ENCODE data around the gene MT1F.

Gene MT1F

DNA sequence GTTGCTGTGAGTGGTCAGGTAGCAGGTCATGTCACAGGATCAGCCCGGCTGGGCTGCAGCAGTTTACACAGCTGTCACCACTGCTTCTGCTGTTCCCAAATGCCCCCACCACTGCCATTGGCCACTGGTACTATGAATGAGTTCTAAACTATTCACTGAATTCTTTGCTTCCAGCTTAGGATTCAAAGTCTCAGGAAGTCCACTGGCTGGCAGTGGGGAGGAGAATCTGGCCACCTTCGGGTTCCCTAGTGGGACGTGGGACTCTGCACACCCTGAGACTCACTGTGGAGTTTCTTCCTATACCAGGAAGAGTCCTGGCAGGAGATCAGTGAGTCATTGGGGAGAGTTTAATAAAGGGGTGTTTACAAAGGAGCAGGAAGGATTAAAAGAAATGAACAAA lies 31.4 kb downstream of the MT1F start:
- DNase-seq: no peak

DNA sequence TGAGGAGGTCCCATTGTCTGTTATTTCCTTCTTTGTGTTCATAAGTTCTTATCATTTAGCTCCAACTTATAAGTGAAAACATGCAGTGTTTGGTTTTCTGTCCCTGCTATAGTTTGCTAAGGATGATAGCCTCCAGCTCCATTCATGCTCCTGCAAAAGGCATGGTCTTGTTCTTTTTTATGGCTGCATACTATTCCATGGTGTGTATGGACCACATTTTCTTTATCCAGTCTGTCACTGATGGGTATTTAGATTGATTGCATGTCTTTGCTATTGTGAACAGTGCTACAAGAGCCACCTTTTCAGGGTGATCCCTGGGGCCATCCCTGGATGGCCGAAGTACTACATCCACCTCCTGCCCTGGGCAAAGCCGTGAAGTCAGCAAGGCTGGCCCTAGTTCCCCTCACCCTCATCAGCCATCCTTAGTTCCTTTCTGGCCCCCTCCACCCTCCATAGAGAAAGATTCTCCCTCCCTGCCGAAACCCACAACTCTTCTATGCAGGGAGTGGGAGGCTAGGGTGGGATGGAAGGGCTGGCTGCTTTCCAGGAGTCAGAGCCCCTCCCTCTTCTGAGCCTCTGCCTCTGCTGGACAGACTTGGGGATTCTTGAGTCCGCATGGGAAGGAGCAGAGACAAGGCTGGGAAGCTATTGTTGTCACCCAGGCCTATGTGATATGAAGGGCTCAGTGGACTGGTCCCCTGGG lies 32.8 kb downstream of the MT1F start:
- no peak for DNase-seq

GRCh38 chr16:56691885-56692284 lies 34.1 kb downstream of the MT1F start:
- DNase-seq: no peak

GRCh38 chr16:56695246-56695645 lies 37.5 kb downstream of the MT1F start:
- no peak for DNase-seq

- DNase-seq: no peak
Observed at GRCh38 chr16:56697456-56698155, 39.8 kb downstream of the MT1F start.

DNA sequence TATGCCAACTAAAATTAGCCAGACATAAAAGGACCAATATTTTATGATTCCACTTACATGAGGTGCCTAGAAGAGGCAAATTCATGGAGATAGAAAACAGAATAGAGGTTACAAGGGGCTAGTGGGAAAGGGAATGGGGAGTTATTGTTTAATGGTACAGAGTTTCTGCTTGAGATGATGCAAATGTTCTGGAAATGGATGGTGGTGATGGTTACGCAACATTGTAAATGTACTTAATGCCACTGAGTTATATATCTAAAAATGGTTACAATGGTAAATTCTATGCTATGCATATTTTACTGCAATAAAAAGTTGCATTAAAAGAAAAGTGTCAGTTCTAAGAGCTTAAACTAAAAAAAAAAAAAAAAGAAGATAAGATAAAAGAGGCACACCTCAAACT lies 42.4 kb downstream of the MT1F start:
- no peak for DNase-seq

- DNase-seq: no peak
Observed at GRCh38 chr16:56700631-56701030, 42.9 kb downstream of the MT1F start.

GRCh38 chr16:56701534-56701933 lies 43.8 kb downstream of the MT1F start:
- DNase-seq: no peak

DNA sequence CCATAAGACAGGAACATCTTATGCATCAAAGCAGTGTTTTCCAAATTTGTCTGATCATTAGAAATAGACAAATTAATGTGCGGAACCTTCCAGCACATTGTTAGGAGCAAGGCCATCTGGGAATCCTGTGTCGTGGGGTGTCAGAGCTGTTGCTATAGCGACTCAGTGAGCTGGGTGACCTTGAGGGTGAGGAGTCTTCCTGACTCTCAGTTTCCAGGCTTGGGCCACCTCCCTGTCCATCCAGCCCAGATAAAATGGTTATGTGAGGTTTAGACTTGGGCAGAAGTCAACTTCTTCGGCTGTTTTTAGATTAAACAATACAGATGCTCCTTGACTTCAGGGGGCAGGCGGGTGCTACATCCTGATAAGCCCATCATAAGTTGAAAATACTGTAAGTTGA lies 45.1 kb downstream of the MT1F start:
- DNase-seq: no peak
